ENCODE data around the gene TLE3. TPM values are rescaled to one million over a fixed set of nuclear protein-coding genes. Genes with fewer than 3 reads are reported as not detected.

TLE3 gene
- total RNA-seq, 1 donor from 2014 or later = 45.4 TPM

- no peak overlapping the region for H3K4me2 ChIP-seq (ENCODE audit: low read length)
- H3K27ac Mint-ChIP-seq (ENCODE audit: unreplicated experiment) = no peak overlapping the region
- H3K4me1 Mint-ChIP-seq (ENCODE audit: low read depth, unreplicated experiment) = peaks cover 4% of the 10 kb centered on the region
- H3K9me3 Mint-ChIP-seq (ENCODE audit: unreplicated experiment) = peaks cover 7% of the 10 kb centered on the region
- H3K9ac ChIP-seq (ENCODE audit: low read length) = no peak overlapping the region
- H3K4me1 ChIP-seq (ENCODE audit: insufficient read depth, low read length) = no peaks in the 10 kb centered on the region
- no peak overlapping the region for H3K4me3 Mint-ChIP-seq (ENCODE audit: unreplicated experiment)
- H3K9me3 ChIP-seq (ENCODE audit: insufficient read depth, low read depth, low read length) = no peaks in the 10 kb centered on the region
- no peak overlapping the region for H2AFZ ChIP-seq (ENCODE audit: low read depth, low read length)
- no peaks in the 10 kb centered on the region for H3K27me3 ChIP-seq (ENCODE audit: insufficient read depth, low read length)
- DNase-seq (ENCODE audit: low read depth) (peak; percentile 26), FAIRE-seq (no peak)
- peaks cover 9% of the 10 kb centered on the region for H3K27me3 Mint-ChIP-seq (ENCODE audit: low read depth, unreplicated experiment)
- H3K79me2 ChIP-seq (ENCODE audit: insufficient read depth, low read length) = no peaks in the 10 kb centered on the region
- TF ChIP-seq EZH2 (IDR thresholded peaks at IDR 0.05; ENCODE audit: insufficient read depth, low read length) (no peak), CTCF (IDR thresholded peaks at IDR 0.05; ENCODE audit: insufficient read depth, low read depth, low read length) (no peak)
- H3K27ac ChIP-seq (ENCODE audit: low read depth, low read length) = no peak overlapping the region
- peaks cover 22% of the 10 kb centered on the region for H3K36me3 Mint-ChIP-seq (ENCODE audit: low read depth, unreplicated experiment)
- H3K36me3 ChIP-seq (ENCODE audit: insufficient read depth, low read length) = peaks cover 8% of the 10 kb centered on the region
- H3K4me3 ChIP-seq (ENCODE audit: insufficient read depth, low read depth, low read length) = no peak overlapping the region
- H4K20me1 ChIP-seq (ENCODE audit: insufficient read depth, low read length) = peaks cover 20% of the 10 kb centered on the region
These were observed 50.1 kb downstream of the TLE3 start for GRCh38 chr15:70047386-70048197.

GRCh38 chr15:70046679-70047369, 50.9 kb downstream of the TLE3 start:
- no peak overlapping the region for H3K9ac ChIP-seq (ENCODE audit: low read length)
- peaks cover 20% of the 10 kb centered on the region for H4K20me1 ChIP-seq (ENCODE audit: insufficient read depth, low read length)
- no peak overlapping the region for H2AFZ ChIP-seq (ENCODE audit: low read depth, low read length)
- H3K27me3 ChIP-seq (ENCODE audit: insufficient read depth, low read length) = no peaks in the 10 kb centered on the region
- FAIRE-seq (no peak), DNase-seq (ENCODE audit: low read depth) (no peak)
- no peaks in the 10 kb centered on the region for H3K4me1 ChIP-seq (ENCODE audit: insufficient read depth, low read length)
- H3K79me2 ChIP-seq (ENCODE audit: insufficient read depth, low read length) = no peaks in the 10 kb centered on the region
- Mint-ChIP-seq H3K4me1 (ENCODE audit: low read depth, unreplicated experiment) (peaks cover 4% of the 10 kb centered on the region), H3K4me3 (ENCODE audit: unreplicated experiment) (no peak overlapping the region), H3K36me3 (ENCODE audit: low read depth, unreplicated experiment) (peaks cover 22% of the 10 kb centered on the region), H3K27ac (ENCODE audit: unreplicated experiment) (no peak overlapping the region), H3K9me3 (ENCODE audit: unreplicated experiment) (peaks cover 9% of the 10 kb centered on the region), H3K27me3 (ENCODE audit: low read depth, unreplicated experiment) (peaks cover 9% of the 10 kb centered on the region)
- H3K27ac ChIP-seq (ENCODE audit: low read depth, low read length) = no peak overlapping the region
- TF ChIP-seq EZH2 (IDR thresholded peaks at IDR 0.05; ENCODE audit: insufficient read depth, low read length) (no peak), CTCF (IDR thresholded peaks at IDR 0.05; ENCODE audit: insufficient read depth, low read depth, low read length) (no peak)
- H3K36me3 ChIP-seq (ENCODE audit: insufficient read depth, low read length) = peaks cover 8% of the 10 kb centered on the region
- H3K4me3 ChIP-seq (ENCODE audit: insufficient read depth, low read depth, low read length) = no peak overlapping the region
- no peak overlapping the region for H3K4me2 ChIP-seq (ENCODE audit: low read length)
- H3K9me3 ChIP-seq (ENCODE audit: insufficient read depth, low read depth, low read length) = no peaks in the 10 kb centered on the region

Measured in astrocyte (in vitro differentiated cells and primary cell).